HepG2 (cell line): ENCODE measurements around the gene FAM171A2. TPM values are rescaled to one million over a fixed set of nuclear protein-coding genes. Genes with fewer than 3 reads are reported as not detected.

Source experiments
- ADNP ChIP-seq: sonication (generic); formaldehyde crosslinking; IDR thresholded peaks from 2 replicates; pipeline ENCODE4 v1.4.0; 2020; ENCODE audit warnings: missing genetic modification reagents
- AGO1 ChIP-seq: fragments of 200-400 bp; formaldehyde crosslinking; IDR thresholded peaks from 2 replicates; pipeline ENCODE4 v1.6.1; 2017; ENCODE audit warnings: mild to moderate bottlenecking, low read depth, low read length, moderate library complexity; ENCODE audit not compliant: poor library complexity, severe bottlenecking
- CAMTA2 ChIP-seq: sonication (generic); formaldehyde crosslinking; IDR thresholded peaks from 2 replicates; pipeline ENCODE4 v1.4.0; 2020; ENCODE audit warnings: mild to moderate bottlenecking, missing genetic modification reagents, borderline replicate concordance
- CBX1 ChIP-seq: IDR thresholded peaks from one replicate; pipeline ENCODE4 v1.6.1; 2016; ENCODE audit warnings: antibody characterized with exemption, low read depth
- E2F2 ChIP-seq: sonication (generic); formaldehyde crosslinking; IDR thresholded peaks from 2 replicates; pipeline ENCODE4 v1.4.0; 2020; ENCODE audit warnings: missing genetic modification reagents, borderline replicate concordance
- FOXM1 ChIP-seq: sonication (generic); formaldehyde crosslinking; IDR thresholded peaks from 2 replicates; pipeline ENCODE4 v1.5.0; 2020; ENCODE audit warnings: missing genetic modification reagents
- HBP1 ChIP-seq: IDR thresholded peaks from 2 replicates; pipeline ENCODE4 v1.6.1; 2016; ENCODE audit warnings: low read depth, control low read depth
- HMGXB4 ChIP-seq, 2 experiments: sonication (generic) in 1 of 2; formaldehyde crosslinking in 1 of 2; IDR thresholded peaks; 2 replicates each; pipeline versions ENCODE4 v1.4.0 to v1.6.1; 2018 to 2020; ENCODE audit warnings: missing genetic modification reagents in 2 of 2, borderline replicate concordance in 1 of 2, low read depth in 1 of 2, mild to moderate bottlenecking in 1 of 2, missing biosample characterization in 1 of 2
- HOXA3 ChIP-seq: sonication (generic); formaldehyde crosslinking; IDR thresholded peaks from 2 replicates; pipeline ENCODE4 v1.5.0; 2020; ENCODE audit warnings: missing genetic modification reagents
- IKZF1 ChIP-seq: fragments of 450-650 bp; IDR thresholded peaks from 2 replicates; pipeline ENCODE4 v1.7.1; 2016
- IRF2 ChIP-seq: IDR thresholded peaks from 2 replicates; pipeline ENCODE4 v1.6.1; 2018; ENCODE audit warnings: missing genetic modification reagents, missing compliant biosample characterization
- MTA3 ChIP-seq: sonication (generic); formaldehyde crosslinking; IDR thresholded peaks from 2 replicates; pipeline ENCODE4 v1.4.0; 2020; ENCODE audit warnings: missing genetic modification reagents
- NR2C2 ChIP-seq: sonication (generic); formaldehyde crosslinking; IDR thresholded peaks from 2 replicates; pipeline ENCODE4 v1.4.0; 2020; ENCODE audit warnings: missing genetic modification reagents, mild to moderate bottlenecking, moderate library complexity, borderline replicate concordance
- PLRG1 ChIP-seq: fragments of 450-650 bp; conservative IDR thresholded peaks from 2 replicates; pipeline ENCODE4 v1.6.1; 2016
- PPARG ChIP-seq: conservative IDR thresholded peaks from 2 replicates; pipeline ENCODE4 v1.6.1; 2016; ENCODE audit warnings: missing biosample characterization, missing genetic modification reagents
- RFX5 ChIP-seq: IDR thresholded peaks from 2 replicates; pipeline ENCODE4 v1.6.1; 2011; ENCODE audit warnings: low read depth, low read length, improper control_type of control experiment
- SMC3 ChIP-seq: IDR thresholded peaks from 2 replicates; pipeline ENCODE4 v1.6.1; 2011; ENCODE audit warnings: low read length, improper control_type of control experiment
- STAT5B ChIP-seq: sonication (generic); formaldehyde crosslinking; IDR thresholded peaks from 2 replicates; pipeline ENCODE4 v1.4.0; 2020; ENCODE audit warnings: missing genetic modification reagents
- TEF ChIP-seq: sonication (generic); formaldehyde crosslinking; IDR thresholded peaks from 2 replicates; pipeline ENCODE4 v1.5.0; 2020; ENCODE audit warnings: missing genetic modification reagents
- TFDP1 ChIP-seq: IDR thresholded peaks from 2 replicates; pipeline ENCODE4 v1.6.1; 2016; ENCODE audit warnings: missing compliant biosample characterization, missing genetic modification reagents, borderline replicate concordance
- THAP11 ChIP-seq: IDR thresholded peaks from 2 replicates; pipeline ENCODE4 v1.6.1; 2016; ENCODE audit warnings: missing biosample characterization, missing genetic modification reagents
- YY1 ChIP-seq: IDR thresholded peaks from 2 replicates; pipeline ENCODE4 v1.6.1; 2011; ENCODE audit warnings: low read length, low read depth, moderate library complexity, mild to moderate bottlenecking; ENCODE audit not compliant: insufficient read depth, insufficient replicate concordance
- ZMYM3 ChIP-seq: sonication (generic); formaldehyde crosslinking; IDR thresholded peaks from 2 replicates; pipeline ENCODE4 v1.5.1; 2020; ENCODE audit warnings: mild to moderate bottlenecking, missing genetic modification reagents
- ZNF20 ChIP-seq: sonication (generic); formaldehyde crosslinking; IDR thresholded peaks from 2 replicates; pipeline ENCODE4 v1.4.0; 2020; ENCODE audit warnings: mild to moderate bottlenecking, moderate library complexity, missing genetic modification reagents
- polyA plus RNA-seq, 8 experiments: library from polyadenylated mRNA; depleted of rRNA in 3 of 8; stranded (reverse) in 7 of 8; unstranded in 1 of 8; fragments of >200 nt; fragmentation: Illumina TruSeq in 4 of 8; extraction: Trizol in 4 of 8; gene quantifications; 2 replicates each; pipeline versions ENCODE4 v1.2.1 to v1.2.3, GENCODE V29; 2011 to 2016; ENCODE audit warnings: low read depth in 4 of 8, missing spikeins in 1 of 8, mixed read lengths in 1 of 8; ENCODE audit not compliant: insufficient read depth in 1 of 8
- total RNA-seq, 5 experiments: library from RNA; depleted of rRNA; stranded (reverse); fragments of >200 nt; fragmentation: Illumina TruSeq; extraction: Trizol; gene quantifications; 2 replicates each; pipeline ENCODE4 v1.2.3, GENCODE V29; 2016; ENCODE audit warnings: low read depth in 1 of 5

FAM171A2 gene
- total and polyA plus RNA-seq, 2 of the 13 experiments (the other 11 are each of a cell fraction or from before 2014, with no cell fraction given), result 1.8 to 3.6 TPM

- TF ChIP-seq TFDP1 (CRISPR knock-in tag), result peak; percentile 28; the same call in 1 of the 2 replicates
- TF ChIP-seq CBX1, result peak; percentile 27
- TF ChIP-seq THAP11, result peak; percentile 39; the same call in 1 of the 2 replicates
- TF ChIP-seq HMGXB4 (CRISPR knock-in tag; IDR thresholded peaks at IDR 0.05; ENCODE audit: borderline replicate concordance in 1 of 2, low read depth in 1 of 2), result peak; percentile 86 to 91
- TF ChIP-seq ZMYM3 (CRISPR knock-in tag), result no peak
- TF ChIP-seq IKZF1, result no peak
- TF ChIP-seq SMC3, result no peak
- no peak for TF ChIP-seq ZNF20
- no peak for TF ChIP-seq STAT5B
- TF ChIP-seq TEF (CRISPR knock-in tag), result no peak
- peak; percentile 64 for TF ChIP-seq YY1
- peak; percentile 49; the same call in 1 of the 2 replicates for TF ChIP-seq IRF2 (CRISPR knock-in tag)
- TF ChIP-seq CAMTA2, result no peak
- no peak for TF ChIP-seq PPARG
- TF ChIP-seq RFX5, result no peak
- TF ChIP-seq MTA3 (CRISPR knock-in tag), result no peak
- peak; percentile 87 for TF ChIP-seq HOXA3 (CRISPR knock-in tag)
- TF ChIP-seq E2F2 (CRISPR knock-in tag), result no peak
- TF ChIP-seq PLRG1, result no peak
- TF ChIP-seq NR2C2 (CRISPR knock-in tag), result no peak
- TF ChIP-seq AGO1, result no peak
- no peak for TF ChIP-seq HBP1 (CRISPR knock-in tag)
- no peak for TF ChIP-seq ADNP (CRISPR knock-in tag)
- no peak for TF ChIP-seq FOXM1 (CRISPR knock-in tag)
Measured at GRCh38 chr17:44354582-44355561, 8.8 kb downstream of the FAM171A2 start (continued).
